SK-N-SH (cell line): ENCODE measurements around the gene MAML3. TPM values are rescaled to one million over a fixed set of nuclear protein-coding genes. Genes with fewer than 3 reads are reported as not detected.

ENCODE experiments used
- CTCF ChIA-PET: fragments of 300-600, 350-600 bp; formaldehyde crosslinking; extraction: SDS; loops from one replicate; lab custom pipeline; 2021; lab: Yijun Ruan, JAX
- POLR2A ChIA-PET: fragments of 350-600 bp; sonication (Branson Sonifier 250); formaldehyde crosslinking; extraction: SDS; loops from one replicate; lab custom pipeline; 2020; ENCODE audit warnings: antibody characterized with exemption, inconsistent platforms; lab: Yijun Ruan, JAX
- DNase-seq: peaks from one replicate; pipeline ENCODE4 v3.0.0; 2012
- H2AFZ ChIP-seq: fragments of 200-600 bp; sonication (generic); 2 replicates; pipeline ENCODE4 v1.8.1; 2016; ENCODE audit warnings: antibody characterized with exemption, mild to moderate bottlenecking, low read depth
- H3F3A ChIP-seq: fragments of 200-600 bp; sonication (generic); replicated peaks from 2 replicates; pipeline ENCODE3; 2016; ENCODE audit warnings: antibody characterized with exemption, mild to moderate bottlenecking; ENCODE audit not compliant: insufficient read depth
- H3K27ac ChIP-seq, 2 experiments: fragments of 200-500 bp in 1 of 2; fragments of 200-600 bp in 1 of 2; sonication (Bioruptor generic) in 1 of 2; sonication (generic), shearing (Covaris generic) in 1 of 2; 2 replicates each; pipeline versions ENCODE4 v1.5.1 to v1.6.1; 2014 to 2016; ENCODE audit warnings: low read depth in 2 of 2, inconsistent platforms in 1 of 2, low read length in 1 of 2, mild to moderate bottlenecking in 1 of 2, mixed read lengths in 1 of 2
- H3K27me3 ChIP-seq: fragments of 200-600 bp; sonication (generic), shearing (Covaris generic); 2 replicates; pipeline ENCODE4 v1.6.1; 2016; ENCODE audit warnings: mixed run types; ENCODE audit not compliant: insufficient read depth
- H3K36me3 ChIP-seq, 2 experiments: fragments of 200-500 bp in 1 of 2; fragments of 200-600 bp in 1 of 2; sonication (Bioruptor generic) in 1 of 2; sonication (generic) in 1 of 2; replicated peaks in 1 of 2; 2 replicates each; pipeline versions ENCODE3 to v1.5.1; 2014 to 2016; ENCODE audit warnings: low read length in 1 of 2, mild to moderate bottlenecking in 1 of 2; ENCODE audit not compliant: insufficient read depth in 2 of 2, control insufficient read depth in 1 of 2
- H3K4me1 ChIP-seq, 2 experiments: fragments of 200-500 bp in 1 of 2; fragments of 200-600 bp in 1 of 2; sonication (Bioruptor generic) in 1 of 2; sonication (generic), shearing (Covaris generic) in 1 of 2; 2 replicates each; pipeline versions ENCODE4 v1.5.1 to v1.6.1; 2014 to 2016; ENCODE audit warnings: low read depth in 1 of 2, low read length in 1 of 2, mixed run types in 1 of 2; ENCODE audit not compliant: insufficient read depth in 2 of 2, control insufficient read depth in 1 of 2
- H3K4me2 ChIP-seq: fragments of 200-600 bp; sonication (generic), shearing (Covaris generic); 2 replicates; pipeline ENCODE4 v1.6.1; 2017; ENCODE audit warnings: mixed run types
- H3K4me3 ChIP-seq, 2 experiments: fragments of 200-500 bp in 1 of 2; fragments of 200-600 bp in 1 of 2; sonication (Bioruptor generic) in 1 of 2; sonication (generic), shearing (Covaris generic) in 1 of 2; 2 replicates each; pipeline versions ENCODE4 v1.5.1 to v1.8.1; 2014 to 2016; ENCODE audit warnings: low read depth in 2 of 2, inconsistent platforms in 1 of 2, low read length in 1 of 2, mild to moderate bottlenecking in 1 of 2, mixed read lengths in 1 of 2, moderate library complexity in 1 of 2
- H3K79me2 ChIP-seq: fragments of 200-600 bp; sonication (generic); 2 replicates; pipeline ENCODE4 v1.8.1; 2017; ENCODE audit warnings: mild to moderate bottlenecking; ENCODE audit not compliant: insufficient read depth
- H3K9ac ChIP-seq: fragments of 200-600 bp; sonication (generic); 2 replicates; pipeline ENCODE4 v1.6.1; 2017; ENCODE audit warnings: mixed run types
- H3K9me2 ChIP-seq: fragments of 200-600 bp; sonication (generic); 2 replicates; pipeline ENCODE4 v1.6.1; 2017; ENCODE audit warnings: mixed run types
- H3K9me3 ChIP-seq: fragments of 200-600 bp; sonication (generic); 2 replicates; pipeline ENCODE4 v1.6.1; 2017; ENCODE audit warnings: mixed run types, mild to moderate bottlenecking, moderate library complexity
- H4K20me1 ChIP-seq: fragments of 200-600 bp; sonication (generic); 2 replicates; pipeline ENCODE4 v1.6.1; 2017; ENCODE audit warnings: mild to moderate bottlenecking, mixed run types; ENCODE audit not compliant: insufficient read depth
- CHD2 ChIP-seq: fragments of 150-350 bp; IDR thresholded peaks from 2 replicates; pipeline ENCODE4 v1.6.1; 2018; ENCODE audit warnings: low read length; ENCODE audit not compliant: partially characterized antibody
- EP300 ChIP-seq, 2 experiments: IDR thresholded peaks; 2 replicates each; pipeline versions ENCODE4 v1.4.0 to v1.6.1; 2012; ENCODE audit warnings: borderline replicate concordance in 1 of 2, low read depth in 1 of 2, low read length in 1 of 2
- FOXJ3 ChIP-seq: sonication (generic); formaldehyde crosslinking; IDR thresholded peaks from 2 replicates; pipeline ENCODE4 v1.5.1; 2020; ENCODE audit warnings: mild to moderate bottlenecking, missing genetic modification reagents
- JUND ChIP-seq: IDR thresholded peaks from 2 replicates; pipeline ENCODE4 v1.4.0; 2012
- POLR2AphosphoS5 ChIP-seq: IDR thresholded peaks from 2 replicates; pipeline ENCODE4 v1.6.1; 2012; ENCODE audit warnings: low read depth, low read length
- RAD21 ChIP-seq: IDR thresholded peaks from 2 replicates; pipeline ENCODE4 v1.6.1; 2012; ENCODE audit warnings: mild to moderate bottlenecking, low read length
- RCOR1 ChIP-seq: fragments of 150-350 bp; IDR thresholded peaks from 2 replicates; pipeline ENCODE4 v1.6.1; 2017; ENCODE audit warnings: antibody characterized with exemption, low read length
- RFX5 ChIP-seq: IDR thresholded peaks from 2 replicates; pipeline ENCODE4 v1.6.1; 2012; ENCODE audit warnings: mild to moderate bottlenecking, improper control_type of control experiment, low read length
- SIN3A ChIP-seq: IDR thresholded peaks from 2 replicates; pipeline ENCODE4 v1.6.1; 2012; ENCODE audit warnings: low read depth, mild to moderate bottlenecking, low read length, moderate library complexity, borderline replicate concordance
- TAF1 ChIP-seq: IDR thresholded peaks from 2 replicates; pipeline ENCODE4 v1.6.1; 2012; ENCODE audit warnings: low read depth, mild to moderate bottlenecking, low read length, moderate library complexity, borderline replicate concordance
- TCF12 ChIP-seq: IDR thresholded peaks from 2 replicates; pipeline ENCODE4 v1.4.0; 2012
- TEAD4 ChIP-seq: IDR thresholded peaks from 2 replicates; pipeline ENCODE4 v1.4.0; 2012; ENCODE audit warnings: mild to moderate bottlenecking, borderline replicate concordance; ENCODE audit not compliant: insufficient read depth
- YY1 ChIP-seq: IDR thresholded peaks from 2 replicates; pipeline ENCODE4 v1.4.0; 2012; ENCODE audit warnings: low read depth, mild to moderate bottlenecking
- WGBS: methylation state at CpG from one replicate; pipeline ENCODE4 v1.1.6; 2017; ENCODE audit warnings: low lambda C conversion rate; 5-methylcytosine and 5-hydroxymethylcytosine counted together
- polyA plus RNA-seq, 3 experiments: library from polyadenylated mRNA; depleted of rRNA; stranded (reverse); fragments of >200 nt; gene quantifications; 2 replicates each; pipeline ENCODE4 v1.2.3, GENCODE V29; 2012
- TF ChIP-seq, protein P1 (sequence below): IDR thresholded peaks from 2 replicates; pipeline ENCODE4; 2012
- TF ChIP-seq, protein P2 (sequence below): IDR thresholded peaks from 2 replicates; pipeline ENCODE4 v1.6.1; 2012; ENCODE audit warnings: mild to moderate bottlenecking, low read depth, low read length, moderate library complexity

Gene MAML3
- polyA plus RNA-seq, 1 of the 3 experiments (the other 2 are of a cell fraction), result 5.3 TPM

DNA sequence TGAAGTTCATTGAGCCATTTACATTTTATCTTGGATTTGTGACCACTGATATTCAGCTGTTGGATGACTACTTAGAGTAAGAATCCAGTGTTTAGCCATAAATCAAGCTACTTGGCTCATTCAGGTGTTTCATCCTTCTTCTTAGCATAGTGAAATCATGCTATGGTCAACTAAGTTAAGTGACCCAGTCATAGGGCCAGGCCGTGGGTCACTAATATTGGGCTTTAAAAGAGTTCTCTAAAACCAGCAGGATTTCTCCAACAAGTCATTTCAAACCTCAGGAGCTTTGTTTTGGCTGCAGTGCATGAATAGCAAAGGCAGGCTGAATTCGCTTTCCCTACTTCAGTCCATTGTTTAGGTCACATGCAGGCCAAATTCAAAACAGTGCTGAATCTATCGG lies 181.0 kb downstream of the MAML3 start:
- H3K79me2 ChIP-seq, result no peaks in the 10 kb centered on the region
- no peak overlapping the region for H3K4me3 ChIP-seq
- ChIA-PET CTCF (interaction anchor here (1.0 kb wide), 1 partner anchor 10 kb away, joined by 3 read pairs; no protein-coding TSS in a partner anchor), POLR2A (no interaction called here)
- no peaks in the 10 kb centered on the region for H3K36me3 ChIP-seq
- H3K4me1 ChIP-seq, result peaks cover 0 to 48% of the 10 kb centered on the region in 2 experiments; a peak in 2 of 4 replicates
- H4K20me1 ChIP-seq, result no peaks in the 10 kb centered on the region
- no peak for DNase-seq
- TF ChIP-seq JUND, result peak; percentile 30
- TF ChIP-seq, protein P1, sequence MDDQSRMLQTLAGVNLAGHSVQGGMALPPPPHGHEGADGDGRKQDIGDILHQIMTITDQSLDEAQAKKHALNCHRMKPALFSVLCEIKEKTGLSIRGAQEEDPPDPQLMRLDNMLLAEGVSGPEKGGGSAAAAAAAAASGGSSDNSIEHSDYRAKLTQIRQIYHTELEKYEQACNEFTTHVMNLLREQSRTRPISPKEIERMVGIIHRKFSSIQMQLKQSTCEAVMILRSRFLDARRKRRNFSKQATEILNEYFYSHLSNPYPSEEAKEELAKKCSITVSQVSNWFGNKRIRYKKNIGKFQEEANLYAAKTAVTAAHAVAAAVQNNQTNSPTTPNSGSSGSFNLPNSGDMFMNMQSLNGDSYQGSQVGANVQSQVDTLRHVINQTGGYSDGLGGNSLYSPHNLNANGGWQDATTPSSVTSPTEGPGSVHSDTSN, result peak; percentile 38
- no peak for TF ChIP-seq EP300 (IDR thresholded peaks at IDR 0.05; ENCODE audit: borderline replicate concordance in 1 of 2, low read depth in 1 of 2, low read length in 1 of 2)
- peak overlapping the region in 1 of 2 experiments; percentile 50; a peak in 1 of 4 replicates for H3K27ac ChIP-seq
- H3K9ac ChIP-seq, result no peak overlapping the region
- WGBS, result 85% methylated on average over 3 of the region's 3 CpGs
- H3K9me3 ChIP-seq, result no peaks in the 10 kb centered on the region
- H3K4me2 ChIP-seq, result no peak overlapping the region
- H2AFZ ChIP-seq, result no peak overlapping the region
- no peaks in the 10 kb centered on the region for H3K27me3 ChIP-seq
- no peaks in the 10 kb centered on the region for H3K9me2 ChIP-seq
- H3F3A ChIP-seq, result no peaks in the 10 kb centered on the region

DNA sequence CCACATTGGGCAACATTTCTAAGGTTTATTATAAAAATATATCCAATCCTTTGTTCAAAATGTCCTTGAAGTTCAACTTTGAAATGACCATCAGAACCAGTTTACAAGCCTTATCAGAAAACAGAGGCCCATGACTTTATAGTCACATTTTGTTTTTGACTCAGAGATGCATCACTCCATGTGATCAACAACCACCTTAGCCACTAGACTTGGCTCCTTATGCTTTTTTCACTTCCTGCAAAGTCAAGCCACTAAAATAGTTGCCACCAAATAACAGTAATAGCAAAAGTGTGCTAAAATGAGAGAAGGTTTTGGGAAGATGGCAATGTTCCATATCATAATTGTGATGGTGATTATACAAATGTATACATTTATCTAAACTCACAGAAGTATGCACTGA lies 181.7 kb downstream of the MAML3 start:
- no peak overlapping the region for H3K4me2 ChIP-seq
- ChIA-PET POLR2A (no interaction called here), CTCF (no interaction called here)
- H3K9ac ChIP-seq, result no peak overlapping the region
- H2AFZ ChIP-seq, result no peak overlapping the region
- TF ChIP-seq FOXJ3 (CRISPR knock-in tag) (no peak), RAD21 (no peak), YY1 (no peak), POLR2AphosphoS5 (no peak), RFX5 (no peak), RCOR1 (no peak), TCF12 (no peak), TEAD4 (no peak), TAF1 (no peak), SIN3A (no peak), JUND (no peak), CHD2 (no peak)
- TF ChIP-seq, protein P1, result no peak
- TF ChIP-seq, protein P2, sequence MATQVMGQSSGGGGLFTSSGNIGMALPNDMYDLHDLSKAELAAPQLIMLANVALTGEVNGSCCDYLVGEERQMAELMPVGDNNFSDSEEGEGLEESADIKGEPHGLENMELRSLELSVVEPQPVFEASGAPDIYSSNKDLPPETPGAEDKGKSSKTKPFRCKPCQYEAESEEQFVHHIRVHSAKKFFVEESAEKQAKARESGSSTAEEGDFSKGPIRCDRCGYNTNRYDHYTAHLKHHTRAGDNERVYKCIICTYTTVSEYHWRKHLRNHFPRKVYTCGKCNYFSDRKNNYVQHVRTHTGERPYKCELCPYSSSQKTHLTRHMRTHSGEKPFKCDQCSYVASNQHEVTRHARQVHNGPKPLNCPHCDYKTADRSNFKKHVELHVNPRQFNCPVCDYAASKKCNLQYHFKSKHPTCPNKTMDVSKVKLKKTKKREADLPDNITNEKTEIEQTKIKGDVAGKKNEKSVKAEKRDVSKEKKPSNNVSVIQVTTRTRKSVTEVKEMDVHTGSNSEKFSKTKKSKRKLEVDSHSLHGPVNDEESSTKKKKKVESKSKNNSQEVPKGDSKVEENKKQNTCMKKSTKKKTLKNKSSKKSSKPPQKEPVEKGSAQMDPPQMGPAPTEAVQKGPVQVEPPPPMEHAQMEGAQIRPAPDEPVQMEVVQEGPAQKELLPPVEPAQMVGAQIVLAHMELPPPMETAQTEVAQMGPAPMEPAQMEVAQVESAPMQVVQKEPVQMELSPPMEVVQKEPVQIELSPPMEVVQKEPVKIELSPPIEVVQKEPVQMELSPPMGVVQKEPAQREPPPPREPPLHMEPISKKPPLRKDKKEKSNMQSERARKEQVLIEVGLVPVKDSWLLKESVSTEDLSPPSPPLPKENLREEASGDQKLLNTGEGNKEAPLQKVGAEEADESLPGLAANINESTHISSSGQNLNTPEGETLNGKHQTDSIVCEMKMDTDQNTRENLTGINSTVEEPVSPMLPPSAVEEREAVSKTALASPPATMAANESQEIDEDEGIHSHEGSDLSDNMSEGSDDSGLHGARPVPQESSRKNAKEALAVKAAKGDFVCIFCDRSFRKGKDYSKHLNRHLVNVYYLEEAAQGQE, result no peak
- no peak for DNase-seq
- H3K36me3 ChIP-seq, result no peaks in the 10 kb centered on the region
- H3F3A ChIP-seq, result no peaks in the 10 kb centered on the region
- no peaks in the 10 kb centered on the region for H3K79me2 ChIP-seq
- H3K27ac ChIP-seq, result no peak overlapping the region
- H3K9me2 ChIP-seq, result no peaks in the 10 kb centered on the region
- H3K27me3 ChIP-seq, result no peaks in the 10 kb centered on the region
- no peaks in the 10 kb centered on the region for H3K9me3 ChIP-seq
- no peaks in the 10 kb centered on the region for H4K20me1 ChIP-seq
- no peak overlapping the region for H3K4me3 ChIP-seq
- peaks cover 0 to 43% of the 10 kb centered on the region in 2 experiments; a peak in 2 of 4 replicates for H3K4me1 ChIP-seq
